Neural cell (in vitro differentiated cells): ENCODE data around the gene STC2. TPM values are rescaled to one million over a fixed set of nuclear protein-coding genes. Genes with fewer than 3 reads are reported as not detected.

Experiments
- H2AFZ ChIP-seq: fragments of 200-600, 300-800 bp; sonication (generic), shearing (Covaris generic); 2 replicates; pipeline ENCODE4 v1.6.0; 2014; ENCODE audit warnings: low read depth, mild to moderate bottlenecking, antibody characterized with exemption, low read length, moderate library complexity
- H3F3A ChIP-seq: fragments of 200-600 bp; shearing (Covaris generic); 2 replicates; pipeline ENCODE4 v1.6.1; 2016; ENCODE audit warnings: mild to moderate bottlenecking, moderate library complexity, mixed read lengths, antibody characterized with exemption, low read length; ENCODE audit not compliant: insufficient read depth, poor library complexity, severe bottlenecking
- H3K27ac ChIP-seq: fragments of 200-600, 300-800 bp; sonication (generic), shearing (Covaris generic); 2 replicates; pipeline ENCODE4 v1.5.1; 2014; ENCODE audit warnings: mild to moderate bottlenecking, low read length, moderate library complexity
- H3K27me3 ChIP-seq: fragments of 300-800, 200-600 bp; sonication (generic), shearing (Covaris generic); 2 replicates; pipeline ENCODE4 v1.6.0; 2014; ENCODE audit warnings: mild to moderate bottlenecking, low read depth, low read length, moderate library complexity; ENCODE audit not compliant: insufficient read depth
- H3K36me3 ChIP-seq: fragments of 300-800, 200-600 bp; sonication (generic), shearing (Covaris generic); 2 replicates; pipeline ENCODE4 v1.5.1; 2014; ENCODE audit warnings: mild to moderate bottlenecking, antibody characterized with exemption, low read length, moderate library complexity; ENCODE audit not compliant: insufficient read depth
- H3K4me2 ChIP-seq: fragments of 300-800, 200-600 bp; sonication (generic), shearing (Covaris generic); 2 replicates; pipeline ENCODE4 v1.6.0; 2014; ENCODE audit warnings: mild to moderate bottlenecking, low read length
- H3K4me3 ChIP-seq: fragments of 300-800, 200-600 bp; sonication (generic), shearing (Covaris generic); 2 replicates; pipeline ENCODE4 v1.5.1; 2014; ENCODE audit warnings: mild to moderate bottlenecking, low read length, moderate library complexity
- H3K79me2 ChIP-seq: fragments of 200-600 bp; shearing (Covaris generic); replicated peaks from 2 replicates; pipeline ENCODE4 v1.6.0; 2014; ENCODE audit warnings: mild to moderate bottlenecking, low read length, moderate library complexity; ENCODE audit not compliant: insufficient read depth
- H3K9ac ChIP-seq: fragments of 300-800, 200-600 bp; sonication (generic), shearing (Covaris generic); 2 replicates; pipeline ENCODE4 v1.6.1; 2016; ENCODE audit warnings: mild to moderate bottlenecking, low read length, mixed read lengths
- H3K9me2 ChIP-seq: fragments of 200-600 bp; shearing (Covaris generic); 2 replicates; pipeline ENCODE4 v1.6.1; 2016; ENCODE audit warnings: mild to moderate bottlenecking, low read length, mixed read lengths; ENCODE audit not compliant: insufficient read depth
- H3K9me3 ChIP-seq: fragments of 200-600, 300-800 bp; sonication (generic), shearing (Covaris generic); 2 replicates; pipeline ENCODE4 v1.6.1; 2016; ENCODE audit warnings: mild to moderate bottlenecking, mixed run types, low read length, moderate library complexity, mixed read lengths
- H4K20me1 ChIP-seq: fragments of 200-600 bp; shearing (Covaris generic); 2 replicates; pipeline ENCODE4 v1.6.1; 2016; ENCODE audit warnings: mild to moderate bottlenecking, mixed run types; ENCODE audit not compliant: insufficient read depth
- EP300 ChIP-seq: fragments of 450-650 bp; conservative IDR thresholded peaks from 2 replicates; pipeline ENCODE4 v1.6.1; 2014; ENCODE audit warnings: antibody characterized with exemption, mild to moderate bottlenecking, moderate library complexity; ENCODE audit not compliant: poor library complexity, severe bottlenecking
- EZH2 ChIP-seq: fragments of 200-600, 300-800 bp; shearing (Covaris generic), sonication (generic); IDR thresholded peaks from 2 replicates; pipeline ENCODE4 v1.6.1; 2014; ENCODE audit warnings: antibody characterized with exemption, low read length, borderline replicate concordance, mild to moderate bottlenecking; ENCODE audit not compliant: insufficient read depth, poor library complexity, severe bottlenecking
- MXI1 ChIP-seq: fragments of 450-650 bp; conservative IDR thresholded peaks from 2 replicates; pipeline ENCODE4 v1.6.1; 2014; ENCODE audit warnings: antibody characterized with exemption, mild to moderate bottlenecking; ENCODE audit not compliant: poor library complexity, severe bottlenecking
- POLR2AphosphoS5 ChIP-seq: IDR thresholded peaks from 2 replicates; pipeline ENCODE4 v1.6.1; 2012
- RAD21 ChIP-seq: fragments of 450-650 bp; conservative IDR thresholded peaks from 2 replicates; pipeline ENCODE4 v1.6.1; 2014; ENCODE audit warnings: antibody characterized with exemption, mild to moderate bottlenecking, moderate library complexity
- SMC3 ChIP-seq: fragments of 450-650 bp; conservative IDR thresholded peaks from 2 replicates; pipeline ENCODE4 v1.6.1; 2014; ENCODE audit warnings: antibody characterized with exemption, mild to moderate bottlenecking, moderate library complexity; ENCODE audit not compliant: poor library complexity
- TAF1 ChIP-seq: IDR thresholded peaks from 2 replicates; pipeline ENCODE4 v1.6.1; 2012; ENCODE audit warnings: low read depth
- polyA plus RNA-seq: library from polyadenylated mRNA; depleted of rRNA; stranded (reverse); fragments of >200 nt; gene quantifications from 2 replicates; pipeline ENCODE4 v1.2.3, GENCODE V29; 2014
- TF ChIP-seq, protein P1 (sequence below): fragments of 450-650 bp; IDR thresholded peaks from 2 replicates; pipeline ENCODE4 v1.5.1; 2014; ENCODE audit warnings: antibody characterized with exemption, mild to moderate bottlenecking, moderate library complexity; ENCODE audit not compliant: poor library complexity, severe bottlenecking
- TF ChIP-seq, protein P2 (sequence below): IDR thresholded peaks from 2 replicates; pipeline ENCODE4 v1.6.1; 2012; ENCODE audit warnings: borderline replicate concordance

STC2 gene
- polyA plus RNA-seq, 1 donor from 2014 or later, result 0.09 TPM

DNA sequence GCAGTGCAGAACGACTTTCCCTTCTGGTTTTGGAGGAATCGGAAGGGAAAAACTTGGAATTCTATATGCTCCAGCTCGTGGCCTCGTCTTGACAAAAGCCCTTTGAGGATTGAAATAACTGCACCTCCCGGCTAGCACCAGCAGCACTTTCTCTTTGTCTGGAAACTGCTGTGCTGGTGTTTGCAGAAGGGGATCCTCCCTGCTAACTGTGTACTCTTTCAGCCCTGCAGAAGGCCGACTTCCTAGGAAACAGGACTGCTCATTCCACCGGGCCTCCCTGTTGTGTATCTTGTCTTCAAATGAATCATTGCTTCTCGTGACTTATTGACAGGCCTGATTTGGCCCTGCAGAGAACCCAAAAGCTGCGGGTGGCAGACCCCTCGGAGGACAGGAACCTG, 23.6 kb downstream of the STC2 start:
- no peak overlapping the region for H3K4me2 ChIP-seq
- TF ChIP-seq SMC3 (no peak), RAD21 (no peak), EP300 (no peak), MXI1 (no peak), POLR2AphosphoS5 (no peak), EZH2 (no peak), TAF1 (no peak)
- TF ChIP-seq, protein P1, sequence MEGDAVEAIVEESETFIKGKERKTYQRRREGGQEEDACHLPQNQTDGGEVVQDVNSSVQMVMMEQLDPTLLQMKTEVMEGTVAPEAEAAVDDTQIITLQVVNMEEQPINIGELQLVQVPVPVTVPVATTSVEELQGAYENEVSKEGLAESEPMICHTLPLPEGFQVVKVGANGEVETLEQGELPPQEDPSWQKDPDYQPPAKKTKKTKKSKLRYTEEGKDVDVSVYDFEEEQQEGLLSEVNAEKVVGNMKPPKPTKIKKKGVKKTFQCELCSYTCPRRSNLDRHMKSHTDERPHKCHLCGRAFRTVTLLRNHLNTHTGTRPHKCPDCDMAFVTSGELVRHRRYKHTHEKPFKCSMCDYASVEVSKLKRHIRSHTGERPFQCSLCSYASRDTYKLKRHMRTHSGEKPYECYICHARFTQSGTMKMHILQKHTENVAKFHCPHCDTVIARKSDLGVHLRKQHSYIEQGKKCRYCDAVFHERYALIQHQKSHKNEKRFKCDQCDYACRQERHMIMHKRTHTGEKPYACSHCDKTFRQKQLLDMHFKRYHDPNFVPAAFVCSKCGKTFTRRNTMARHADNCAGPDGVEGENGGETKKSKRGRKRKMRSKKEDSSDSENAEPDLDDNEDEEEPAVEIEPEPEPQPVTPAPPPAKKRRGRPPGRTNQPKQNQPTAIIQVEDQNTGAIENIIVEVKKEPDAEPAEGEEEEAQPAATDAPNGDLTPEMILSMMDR, result no peak
- TF ChIP-seq, protein P2, sequence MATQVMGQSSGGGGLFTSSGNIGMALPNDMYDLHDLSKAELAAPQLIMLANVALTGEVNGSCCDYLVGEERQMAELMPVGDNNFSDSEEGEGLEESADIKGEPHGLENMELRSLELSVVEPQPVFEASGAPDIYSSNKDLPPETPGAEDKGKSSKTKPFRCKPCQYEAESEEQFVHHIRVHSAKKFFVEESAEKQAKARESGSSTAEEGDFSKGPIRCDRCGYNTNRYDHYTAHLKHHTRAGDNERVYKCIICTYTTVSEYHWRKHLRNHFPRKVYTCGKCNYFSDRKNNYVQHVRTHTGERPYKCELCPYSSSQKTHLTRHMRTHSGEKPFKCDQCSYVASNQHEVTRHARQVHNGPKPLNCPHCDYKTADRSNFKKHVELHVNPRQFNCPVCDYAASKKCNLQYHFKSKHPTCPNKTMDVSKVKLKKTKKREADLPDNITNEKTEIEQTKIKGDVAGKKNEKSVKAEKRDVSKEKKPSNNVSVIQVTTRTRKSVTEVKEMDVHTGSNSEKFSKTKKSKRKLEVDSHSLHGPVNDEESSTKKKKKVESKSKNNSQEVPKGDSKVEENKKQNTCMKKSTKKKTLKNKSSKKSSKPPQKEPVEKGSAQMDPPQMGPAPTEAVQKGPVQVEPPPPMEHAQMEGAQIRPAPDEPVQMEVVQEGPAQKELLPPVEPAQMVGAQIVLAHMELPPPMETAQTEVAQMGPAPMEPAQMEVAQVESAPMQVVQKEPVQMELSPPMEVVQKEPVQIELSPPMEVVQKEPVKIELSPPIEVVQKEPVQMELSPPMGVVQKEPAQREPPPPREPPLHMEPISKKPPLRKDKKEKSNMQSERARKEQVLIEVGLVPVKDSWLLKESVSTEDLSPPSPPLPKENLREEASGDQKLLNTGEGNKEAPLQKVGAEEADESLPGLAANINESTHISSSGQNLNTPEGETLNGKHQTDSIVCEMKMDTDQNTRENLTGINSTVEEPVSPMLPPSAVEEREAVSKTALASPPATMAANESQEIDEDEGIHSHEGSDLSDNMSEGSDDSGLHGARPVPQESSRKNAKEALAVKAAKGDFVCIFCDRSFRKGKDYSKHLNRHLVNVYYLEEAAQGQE, result no peak
- H3K27ac ChIP-seq, result no peak overlapping the region

DNA sequence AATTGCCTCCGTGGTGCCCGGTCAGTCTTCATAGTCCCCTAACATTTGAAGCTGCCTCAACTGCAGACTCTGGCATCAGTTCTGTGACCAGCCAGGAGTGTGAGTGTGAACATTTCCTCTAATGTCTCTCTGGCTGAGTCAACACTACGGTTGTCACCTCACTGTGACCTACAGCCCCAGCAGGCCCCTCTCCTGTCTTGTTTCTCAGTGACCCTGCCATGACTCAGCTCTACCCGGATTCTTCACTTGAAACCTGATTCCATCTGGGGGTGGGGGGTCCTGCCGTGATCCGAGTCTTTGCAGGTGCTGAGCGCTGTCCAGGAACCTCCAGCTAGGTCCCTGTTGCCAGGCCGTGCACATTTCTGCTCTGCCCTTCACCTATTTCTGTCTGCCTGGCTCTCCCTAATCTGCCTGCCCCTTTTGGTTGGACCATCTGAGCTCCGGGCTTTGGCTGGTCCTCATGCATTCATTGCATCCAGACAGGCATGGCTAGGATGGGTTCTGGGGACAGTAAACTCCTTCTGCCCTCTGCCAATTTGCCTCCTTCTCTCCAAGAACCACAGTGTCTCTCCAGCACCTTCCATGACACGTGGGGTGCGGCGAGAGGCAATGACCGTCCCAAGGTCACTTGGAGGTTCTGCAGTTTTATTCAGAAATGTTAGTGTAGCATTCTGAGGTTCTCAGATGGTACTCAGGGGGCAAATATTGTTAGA, 24.2 kb downstream of the STC2 start:
- H3K9ac ChIP-seq, result no peak overlapping the region
- no peak overlapping the region for H2AFZ ChIP-seq
- no peaks in the 10 kb centered on the region for H3K9me2 ChIP-seq
- no peaks in the 10 kb centered on the region for H4K20me1 ChIP-seq
- TF ChIP-seq, protein P2, result no peak
- TF ChIP-seq, protein P1, result no peak
- TF ChIP-seq RAD21 (no peak), SMC3 (no peak), POLR2AphosphoS5 (no peak), TAF1 (no peak), EZH2 (no peak), MXI1 (no peak), EP300 (no peak)
- no peaks in the 10 kb centered on the region for H3K79me2 ChIP-seq
- no peaks in the 10 kb centered on the region for H3K9me3 ChIP-seq
- no peak overlapping the region for H3K4me3 ChIP-seq
- H3K4me2 ChIP-seq, result no peak overlapping the region
- no peaks in the 10 kb centered on the region for H3F3A ChIP-seq
- H3K36me3 ChIP-seq, result no peaks in the 10 kb centered on the region
- H3K27me3 ChIP-seq, result no peaks in the 10 kb centered on the region
- H3K27ac ChIP-seq, result no peak overlapping the region

More for the DNA sequence above, 23.6 kb downstream of the STC2 start:
- no peak overlapping the region for H3K4me3 ChIP-seq
- no peaks in the 10 kb centered on the region for H3K36me3 ChIP-seq
- H3K79me2 ChIP-seq, result no peaks in the 10 kb centered on the region
- H3F3A ChIP-seq, result no peaks in the 10 kb centered on the region
- H3K9ac ChIP-seq, result no peak overlapping the region
- no peaks in the 10 kb centered on the region for H3K9me2 ChIP-seq
- H3K27me3 ChIP-seq, result no peaks in the 10 kb centered on the region
- no peak overlapping the region for H2AFZ ChIP-seq
- no peaks in the 10 kb centered on the region for H3K9me3 ChIP-seq
- no peaks in the 10 kb centered on the region for H4K20me1 ChIP-seq
